BJ (cell line): Measurements from ENCODE around the gene CRYBB1. TPM values are rescaled to one million over a fixed set of nuclear protein-coding genes. Genes with fewer than 3 reads are reported as not detected.

Experiments
- CTCF ChIA-PET: fragments of 350-600 bp; formaldehyde crosslinking; extraction: SDS; loops from one replicate; lab custom pipeline; 2021; ENCODE audit warnings: antibody characterized with exemption, inconsistent platforms; lab: Yijun Ruan, JAX
- POLR2A ChIA-PET: fragments of 300-600 bp; sonication (Branson Sonifier 250); formaldehyde crosslinking; extraction: SDS; loops from one replicate; lab custom pipeline; 2021; ENCODE audit warnings: antibody characterized with exemption; lab: Charles Lee
- DNase-seq: peaks from one replicate; pipeline ENCODE4 v3.0.0-alpha.2; 2011; ENCODE audit warnings: low read depth
- H3K27me3 ChIP-seq: 2 replicates; pipeline ENCODE4 v1.6.0; 2011; ENCODE audit warnings: low read length; ENCODE audit not compliant: control insufficient read depth, insufficient read depth
- H3K36me3 ChIP-seq: 2 replicates; pipeline ENCODE4 v1.5.1; 2011; ENCODE audit warnings: low read length; ENCODE audit not compliant: control insufficient read depth, insufficient read depth
- H3K4me3 ChIP-seq: 2 replicates; pipeline ENCODE4 v1.5.1; 2011; ENCODE audit warnings: low read depth, mild to moderate bottlenecking, control low read depth, low read length
- polyA plus RNA-seq: library from polyadenylated mRNA; depleted of rRNA; stranded (reverse); fragments of >200 nt; gene quantifications from 2 replicates; pipeline ENCODE4 v1.2.3, GENCODE V29; 2011
- TF ChIP-seq, protein P1 (sequence below): IDR thresholded peaks from 2 replicates; pipeline ENCODE4 v1.5.1; 2011; ENCODE audit warnings: low read depth, mild to moderate bottlenecking, control low read depth, inconsistent platforms, low read length, moderate library complexity; ENCODE audit not compliant: insufficient read depth

Gene CRYBB1
- polyA plus RNA-seq, 1 experiment, result not detected

DNA sequence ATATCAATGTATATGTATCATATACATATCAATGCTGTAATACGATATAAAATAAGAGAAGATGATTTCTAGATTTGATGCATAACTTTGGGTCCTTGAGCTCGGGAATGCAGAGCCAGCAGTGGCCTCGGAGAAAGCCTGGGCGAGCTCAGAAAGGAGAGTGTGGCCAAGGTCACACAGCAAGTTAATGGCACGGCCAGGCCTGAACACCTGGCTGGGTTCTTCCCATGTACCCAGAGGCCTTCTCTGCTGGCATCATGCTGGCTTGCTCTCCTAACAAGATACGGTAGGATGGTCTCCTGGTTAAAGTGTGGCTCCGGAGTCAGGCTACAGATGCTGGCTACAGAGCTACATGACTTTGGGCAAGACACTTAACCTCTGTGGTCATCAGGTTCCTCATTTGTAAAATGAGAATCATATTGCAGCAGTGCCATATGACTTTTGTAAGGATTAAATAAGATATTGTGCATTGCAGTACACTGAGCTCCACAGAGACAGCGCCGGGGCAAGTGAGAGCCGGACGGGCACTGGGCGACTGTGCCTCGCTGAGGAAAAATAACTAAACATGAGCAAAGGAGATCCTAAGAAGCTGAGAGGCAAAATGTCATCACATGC is 57.8 kb downstream of the CRYBB1 start:
- CTCF ChIA-PET, result interaction anchor here (0.9 to 1.0 kb wide), 2 partner anchors 11 to 106 kb away, joined by 3 to 4 read pairs; no protein-coding TSS in a partner anchor
- POLR2A ChIA-PET, result no interaction called here
- DNase-seq, result no peak
- Histone ChIP-seq H3K27me3 (no peaks in the 10 kb centered on the region), H3K4me3 (no peak overlapping the region), H3K36me3 (peaks cover 5% of the 10 kb centered on the region; the same call in 1 of the 2 replicates)
- TF ChIP-seq, protein P1, sequence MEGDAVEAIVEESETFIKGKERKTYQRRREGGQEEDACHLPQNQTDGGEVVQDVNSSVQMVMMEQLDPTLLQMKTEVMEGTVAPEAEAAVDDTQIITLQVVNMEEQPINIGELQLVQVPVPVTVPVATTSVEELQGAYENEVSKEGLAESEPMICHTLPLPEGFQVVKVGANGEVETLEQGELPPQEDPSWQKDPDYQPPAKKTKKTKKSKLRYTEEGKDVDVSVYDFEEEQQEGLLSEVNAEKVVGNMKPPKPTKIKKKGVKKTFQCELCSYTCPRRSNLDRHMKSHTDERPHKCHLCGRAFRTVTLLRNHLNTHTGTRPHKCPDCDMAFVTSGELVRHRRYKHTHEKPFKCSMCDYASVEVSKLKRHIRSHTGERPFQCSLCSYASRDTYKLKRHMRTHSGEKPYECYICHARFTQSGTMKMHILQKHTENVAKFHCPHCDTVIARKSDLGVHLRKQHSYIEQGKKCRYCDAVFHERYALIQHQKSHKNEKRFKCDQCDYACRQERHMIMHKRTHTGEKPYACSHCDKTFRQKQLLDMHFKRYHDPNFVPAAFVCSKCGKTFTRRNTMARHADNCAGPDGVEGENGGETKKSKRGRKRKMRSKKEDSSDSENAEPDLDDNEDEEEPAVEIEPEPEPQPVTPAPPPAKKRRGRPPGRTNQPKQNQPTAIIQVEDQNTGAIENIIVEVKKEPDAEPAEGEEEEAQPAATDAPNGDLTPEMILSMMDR, result no peak

- CTCF ChIA-PET, result no interaction called here
- POLR2A ChIA-PET, result no interaction called here
- Histone ChIP-seq H3K27me3 (no peaks in the 10 kb centered on the region), H3K36me3 (no peaks in the 10 kb centered on the region), H3K4me3 (no peak overlapping the region)
- DNase-seq, result no peak
- TF ChIP-seq, protein P1, result no peak
Measured at GRCh38 chr22:26558248-26558895, 59.5 kb downstream of the CRYBB1 start.

GRCh38 chr22:26556904-26557303 is 60.9 kb downstream of the CRYBB1 start:
- H3K36me3 ChIP-seq, result no peaks in the 10 kb centered on the region
- H3K27me3 ChIP-seq, result no peaks in the 10 kb centered on the region
- ChIA-PET POLR2A (no interaction called here), CTCF (no interaction called here)
- TF ChIP-seq, protein P1, result no peak
- no peak overlapping the region for H3K4me3 ChIP-seq
- no peak for DNase-seq

GRCh38 chr22:26555478-26555877 is 62.3 kb downstream of the CRYBB1 start:
- POLR2A ChIA-PET, result no interaction called here
- Histone ChIP-seq H3K4me3 (no peak overlapping the region), H3K36me3 (no peaks in the 10 kb centered on the region), H3K27me3 (no peaks in the 10 kb centered on the region)
- TF ChIP-seq, protein P1, result no peak
- DNase-seq, result no peak
- CTCF ChIA-PET, result interaction anchor here (1.3 to 1.5 kb wide), 3 partner anchors 9 to 17 kb away, joined by 3 to 4 read pairs (median 3); no protein-coding TSS in a partner anchor

GRCh38 chr22:26554956-26555355 is 62.9 kb downstream of the CRYBB1 start:
- POLR2A ChIA-PET, result no interaction called here
- TF ChIP-seq, protein P1, result no peak
- Histone ChIP-seq H3K27me3 (no peaks in the 10 kb centered on the region), H3K4me3 (no peak overlapping the region), H3K36me3 (no peaks in the 10 kb centered on the region)
- no peak for DNase-seq
- CTCF ChIA-PET, result interaction anchor here (1.3 to 1.5 kb wide), 3 partner anchors 9 to 17 kb away, joined by 3 to 4 read pairs (median 3); no protein-coding TSS in a partner anchor
